OCI-LY7 (cell line): ENCODE results near the gene GAS7.

ENCODE experiments used
- EZH2phosphoT487 ChIP-seq: fragments of 200-600 bp; sonication (generic); IDR thresholded peaks from 2 replicates; pipeline ENCODE4 v1.6.1; 2018; ENCODE audit warnings: low read depth, borderline replicate concordance, mild to moderate bottlenecking, mixed run types, antibody characterized with exemption, low read length, moderate library complexity, mixed read lengths
- TF ChIP-seq, protein P1 (sequence below): fragments of 200-600 bp; sonication (generic); conservative IDR thresholded peaks from 2 replicates; pipeline ENCODE4 v1.5.1; 2014; ENCODE audit warnings: mild to moderate bottlenecking, antibody characterized with exemption, low read length, moderate library complexity, mixed read lengths

GRCh38 chr17:10046786-10047785, 151.3 kb downstream of the GAS7 start:
- TF ChIP-seq, protein P1, sequence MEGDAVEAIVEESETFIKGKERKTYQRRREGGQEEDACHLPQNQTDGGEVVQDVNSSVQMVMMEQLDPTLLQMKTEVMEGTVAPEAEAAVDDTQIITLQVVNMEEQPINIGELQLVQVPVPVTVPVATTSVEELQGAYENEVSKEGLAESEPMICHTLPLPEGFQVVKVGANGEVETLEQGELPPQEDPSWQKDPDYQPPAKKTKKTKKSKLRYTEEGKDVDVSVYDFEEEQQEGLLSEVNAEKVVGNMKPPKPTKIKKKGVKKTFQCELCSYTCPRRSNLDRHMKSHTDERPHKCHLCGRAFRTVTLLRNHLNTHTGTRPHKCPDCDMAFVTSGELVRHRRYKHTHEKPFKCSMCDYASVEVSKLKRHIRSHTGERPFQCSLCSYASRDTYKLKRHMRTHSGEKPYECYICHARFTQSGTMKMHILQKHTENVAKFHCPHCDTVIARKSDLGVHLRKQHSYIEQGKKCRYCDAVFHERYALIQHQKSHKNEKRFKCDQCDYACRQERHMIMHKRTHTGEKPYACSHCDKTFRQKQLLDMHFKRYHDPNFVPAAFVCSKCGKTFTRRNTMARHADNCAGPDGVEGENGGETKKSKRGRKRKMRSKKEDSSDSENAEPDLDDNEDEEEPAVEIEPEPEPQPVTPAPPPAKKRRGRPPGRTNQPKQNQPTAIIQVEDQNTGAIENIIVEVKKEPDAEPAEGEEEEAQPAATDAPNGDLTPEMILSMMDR: no peak
- no peak for TF ChIP-seq EZH2phosphoT487
